Astrocyte (in vitro differentiated cells and primary cell): ENCODE measurements around the gene TSPEAR. TPM values are rescaled to one million over a fixed set of nuclear protein-coding genes. Genes with fewer than 3 reads are reported as not detected.

ENCODE experiments used
- DNase-seq: peaks from one replicate; pipeline ENCODE4 v3.0.0-alpha.2; 2010; ENCODE audit warnings: low read depth
- FAIRE-seq: peaks from 2 replicates; lab custom pipeline; 2011; peaks lifted over from hg19 to GRCh38; lab: Jason Lieb, UNC
- H2AFZ ChIP-seq: 2 replicates; pipeline ENCODE4 v1.6.0; 2012; ENCODE audit warnings: low read depth, low read length, inconsistent platforms
- H3K27ac ChIP-seq: 2 replicates; pipeline ENCODE4 v1.5.1; 2011; ENCODE audit warnings: low read depth, low read length, inconsistent platforms
- H3K27me3 ChIP-seq: 2 replicates; pipeline ENCODE4 v1.6.0; 2011; ENCODE audit warnings: low read length, inconsistent platforms; ENCODE audit not compliant: insufficient read depth
- H3K36me3 ChIP-seq: 2 replicates; pipeline ENCODE4 v1.5.1; 2011; ENCODE audit warnings: low read length, inconsistent platforms; ENCODE audit not compliant: insufficient read depth
- H3K4me1 ChIP-seq: 2 replicates; pipeline ENCODE4 v1.5.1; 2011; ENCODE audit warnings: low read length, inconsistent platforms; ENCODE audit not compliant: insufficient read depth
- H3K4me2 ChIP-seq: 2 replicates; pipeline ENCODE4 v1.6.0; 2012; ENCODE audit warnings: low read length, inconsistent platforms
- H3K4me3 ChIP-seq: 2 replicates; pipeline ENCODE4 v1.5.1; 2011; ENCODE audit warnings: low read depth, mild to moderate bottlenecking, low read length, inconsistent platforms; ENCODE audit not compliant: insufficient read depth
- H3K79me2 ChIP-seq: 2 replicates; pipeline ENCODE4 v1.6.0; 2012; ENCODE audit warnings: mild to moderate bottlenecking, low read length, inconsistent platforms; ENCODE audit not compliant: insufficient read depth
- H3K9ac ChIP-seq: 2 replicates; pipeline ENCODE4 v1.6.0; 2012; ENCODE audit warnings: mild to moderate bottlenecking, low read length, inconsistent platforms
- H3K9me3 ChIP-seq: 2 replicates; pipeline ENCODE4 v1.5.1; 2012; ENCODE audit warnings: low read depth, mild to moderate bottlenecking, low read length, inconsistent platforms; ENCODE audit not compliant: insufficient read depth
- H4K20me1 ChIP-seq: 2 replicates; pipeline ENCODE4 v1.6.0; 2012; ENCODE audit warnings: low read length, inconsistent platforms; ENCODE audit not compliant: insufficient read depth
- H3K27ac Mint-ChIP-seq: one replicate; pipeline ENCODE4 v1.8.0; 2021; ENCODE audit warnings: mild to moderate bottlenecking, mixed read lengths; ENCODE audit not compliant: unreplicated experiment
- H3K27me3 Mint-ChIP-seq: one replicate; pipeline ENCODE4 v1.8.0; 2021; ENCODE audit warnings: low read depth, mixed read lengths; ENCODE audit not compliant: unreplicated experiment
- H3K36me3 Mint-ChIP-seq: one replicate; pipeline ENCODE4 v1.8.0; 2021; ENCODE audit warnings: low read depth, mixed read lengths; ENCODE audit not compliant: unreplicated experiment
- H3K4me1 Mint-ChIP-seq: one replicate; pipeline ENCODE4 v1.8.0; 2021; ENCODE audit warnings: low read depth, mixed read lengths; ENCODE audit not compliant: unreplicated experiment
- H3K4me3 Mint-ChIP-seq: one replicate; pipeline ENCODE4 v1.8.0; 2021; ENCODE audit warnings: mild to moderate bottlenecking, moderate library complexity, mixed read lengths; ENCODE audit not compliant: unreplicated experiment
- H3K9me3 Mint-ChIP-seq: one replicate; pipeline ENCODE4 v1.8.0; 2021; ENCODE audit warnings: mild to moderate bottlenecking, mixed read lengths; ENCODE audit not compliant: unreplicated experiment
- CTCF ChIP-seq: IDR thresholded peaks from 2 replicates; pipeline ENCODE4 v1.5.1; 2011; ENCODE audit warnings: low read depth, mild to moderate bottlenecking, inconsistent platforms, low read length, moderate library complexity; ENCODE audit not compliant: insufficient read depth
- EZH2 ChIP-seq: IDR thresholded peaks from 2 replicates; pipeline ENCODE4 v1.6.1; 2012; ENCODE audit warnings: mild to moderate bottlenecking, low read length, inconsistent platforms; ENCODE audit not compliant: insufficient read depth
- total RNA-seq: library from RNA; stranded (reverse); gene quantifications from 2 replicates; pipeline ENCODE4 v1.2.1, GENCODE V29; 2021

The TSPEAR gene
- total RNA-seq, 1 donor from 2014 or later: not detected

GRCh38 chr21:44568261-44568660, 143.1 kb downstream of the TSPEAR start:
- Histone ChIP-seq H3K36me3 (no peaks in the 10 kb centered on the region), H4K20me1 (no peaks in the 10 kb centered on the region), H3K27ac (no peak overlapping the region), H3K9me3 (peaks cover 11% of the 10 kb centered on the region), H3K27me3 (no peaks in the 10 kb centered on the region), H3K4me1 (no peaks in the 10 kb centered on the region), H3K4me2 (no peak overlapping the region), H3K4me3 (no peak overlapping the region), H3K9ac (no peak overlapping the region), H3K79me2 (no peaks in the 10 kb centered on the region), H2AFZ (no peak overlapping the region)
- Mint-ChIP-seq H3K27ac (no peak overlapping the region), H3K4me3 (no peak overlapping the region), H3K36me3 (peaks cover 6% of the 10 kb centered on the region), H3K27me3 (peaks cover 10% of the 10 kb centered on the region), H3K4me1 (peaks cover 3% of the 10 kb centered on the region), H3K9me3 (peaks cover 17% of the 10 kb centered on the region)
- DNase-seq (no peak), FAIRE-seq (no peak)
- TF ChIP-seq EZH2 (no peak), CTCF (no peak)

- Histone ChIP-seq H3K4me3 (no peak overlapping the region), H3K9me3 (peaks cover 11% of the 10 kb centered on the region), H3K4me2 (no peak overlapping the region), H3K27ac (no peak overlapping the region), H3K27me3 (no peaks in the 10 kb centered on the region), H4K20me1 (no peaks in the 10 kb centered on the region), H3K9ac (no peak overlapping the region), H3K36me3 (no peaks in the 10 kb centered on the region), H3K4me1 (no peaks in the 10 kb centered on the region), H3K79me2 (no peaks in the 10 kb centered on the region), H2AFZ (no peak overlapping the region)
- Mint-ChIP-seq H3K4me1 (no peaks in the 10 kb centered on the region), H3K4me3 (no peak overlapping the region), H3K27me3 (peaks cover 10% of the 10 kb centered on the region), H3K9me3 (peaks cover 17% of the 10 kb centered on the region), H3K36me3 (peaks cover 4% of the 10 kb centered on the region), H3K27ac (no peak overlapping the region)
- DNase-seq: no peak
- FAIRE-seq: no peak
- TF ChIP-seq CTCF (no peak), EZH2 (no peak)
Observed at GRCh38 chr21:44567481-44568171, 143.7 kb downstream of the TSPEAR start.

- TF ChIP-seq EZH2: no peak
- TF ChIP-seq CTCF: no peak
- no peak for DNase-seq
- Mint-ChIP-seq H3K9me3 (peaks cover 15% of the 10 kb centered on the region), H3K4me3 (no peak overlapping the region), H3K27ac (no peak overlapping the region), H3K4me1 (no peaks in the 10 kb centered on the region), H3K36me3 (peaks cover 2% of the 10 kb centered on the region), H3K27me3 (peaks cover 10% of the 10 kb centered on the region)
- no peak overlapping the region for H3K4me2 ChIP-seq
- H3K27ac ChIP-seq: no peak overlapping the region
- no peak overlapping the region for H3K4me3 ChIP-seq
- H4K20me1 ChIP-seq: no peaks in the 10 kb centered on the region
- FAIRE-seq: no peak
- no peak overlapping the region for H2AFZ ChIP-seq
- H3K27me3 ChIP-seq: no peaks in the 10 kb centered on the region
- no peaks in the 10 kb centered on the region for H3K79me2 ChIP-seq
- peaks cover 5% of the 10 kb centered on the region for H3K9me3 ChIP-seq
- no peaks in the 10 kb centered on the region for H3K36me3 ChIP-seq
- no peaks in the 10 kb centered on the region for H3K4me1 ChIP-seq
- H3K9ac ChIP-seq: no peak overlapping the region
Observed at GRCh38 chr21:44566403-44566802, 145.0 kb downstream of the TSPEAR start.
